Measurements from ENCODE around the gene RNF115.
"Not testable (repeated sequence)": the region's sequence is repeated elsewhere in the genome, so short reads cannot be mapped to it uniquely, and the experiment has no call there.

- not testable (repeated sequence) for TF ChIP-seq EP300, CTCF (IDR thresholded peaks at IDR 0.05)
These were observed 61.9 kb downstream of the RNF115 start for GRCh38 chr1:145762001-145762400.
